HG03575 (cell line): ENCODE data around the gene DDTL.
A peak's percentile ranks its signal among the peaks of the same experiment; 100 is the strongest.
"Not testable (repeated sequence)": the region's sequence is repeated elsewhere in the genome, so short reads cannot be mapped to it uniquely, and the experiment has no call there.

Source experiments
- ATAC-seq: cut with Tn5 transposase; IDR thresholded peaks from one replicate; pipeline ENCODE4 v1.9.1; 2021; ENCODE audit not compliant: unreplicated experiment, insufficient number of reproducible peaks, low FRiP score; ENCODE audit errors: extremely low read depth

The DDTL gene

GRCh38 chr22:23966094-23966493 is 594 bp upstream of the DDTL start:
- not testable (repeated sequence) for ATAC-seq

DNA sequence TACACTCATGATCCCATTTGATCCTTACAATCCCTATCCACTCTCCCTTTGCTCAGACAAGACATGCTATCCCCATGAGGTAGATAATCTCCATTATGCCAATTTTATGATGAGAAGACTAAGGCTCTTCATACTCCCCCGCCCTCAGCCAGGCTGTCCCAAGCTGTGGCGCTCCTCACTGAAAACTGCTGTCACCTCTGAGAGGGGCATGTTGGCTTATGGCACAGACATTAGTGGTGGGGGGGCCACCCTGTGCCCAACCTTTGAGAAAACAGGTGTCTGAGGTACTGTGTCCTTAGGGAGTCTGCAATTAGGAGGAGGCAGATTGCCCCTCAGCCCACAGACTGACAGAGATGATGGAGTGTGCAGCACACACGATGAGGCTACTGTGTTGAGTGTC is 2.4 kb downstream of the DDTL start:
- ATAC-seq: no peak

DNA sequence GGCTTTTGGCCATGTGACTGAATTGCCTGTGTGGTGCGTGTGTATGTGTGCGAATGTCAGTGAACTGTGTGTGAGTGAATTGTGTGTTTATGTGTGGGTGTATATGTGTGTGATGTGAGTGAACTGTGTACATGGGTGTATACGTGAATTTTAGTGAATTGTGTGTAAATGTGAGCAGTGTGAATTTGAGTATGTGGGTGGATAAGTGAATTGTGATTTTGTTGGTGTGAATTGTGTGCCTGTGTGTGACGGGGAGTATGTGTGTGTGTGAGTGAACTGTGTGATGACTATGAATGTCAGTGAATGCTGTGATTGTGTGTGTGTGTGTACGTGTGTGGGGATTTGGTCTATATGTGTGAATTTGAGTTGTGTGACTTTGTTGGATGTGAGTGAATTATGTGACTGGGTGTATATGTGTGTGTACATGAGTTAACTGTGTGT is 3.5 kb downstream of the DDTL start:
- ATAC-seq: no peak

DNA sequence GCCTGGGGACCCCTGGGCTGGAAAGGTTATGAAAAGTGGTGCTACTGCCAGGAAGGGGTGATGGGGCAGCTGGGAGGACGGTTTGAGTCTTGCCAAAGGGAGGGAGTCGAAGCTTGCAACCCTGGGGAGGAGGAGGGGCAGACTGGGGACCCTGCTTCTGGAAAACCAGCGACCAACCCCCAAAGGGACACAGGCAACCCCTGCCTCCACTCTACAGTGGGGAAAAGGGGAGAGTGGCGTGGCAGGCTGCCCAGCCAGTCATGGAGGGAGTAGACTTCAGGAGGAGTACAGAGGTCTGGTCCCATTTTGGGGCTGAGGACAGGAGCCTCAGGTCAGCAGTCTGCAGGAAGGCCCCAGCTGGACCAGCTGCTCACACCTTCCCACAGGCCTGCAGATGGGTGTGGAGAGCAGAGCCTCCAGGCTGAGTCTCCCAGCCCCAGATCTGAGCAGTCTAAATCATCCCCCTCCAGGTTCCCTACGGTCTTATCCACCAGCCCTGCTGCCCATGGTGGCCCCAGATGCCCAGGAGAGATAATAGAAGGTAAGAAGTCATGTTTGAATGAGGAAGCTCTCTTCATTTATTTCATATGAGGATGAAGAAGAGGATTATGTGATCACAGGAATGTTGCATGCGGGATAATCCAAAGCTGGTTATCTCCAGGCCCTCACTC is 4.3 kb downstream of the DDTL start:
- ATAC-seq: no peak

DNA sequence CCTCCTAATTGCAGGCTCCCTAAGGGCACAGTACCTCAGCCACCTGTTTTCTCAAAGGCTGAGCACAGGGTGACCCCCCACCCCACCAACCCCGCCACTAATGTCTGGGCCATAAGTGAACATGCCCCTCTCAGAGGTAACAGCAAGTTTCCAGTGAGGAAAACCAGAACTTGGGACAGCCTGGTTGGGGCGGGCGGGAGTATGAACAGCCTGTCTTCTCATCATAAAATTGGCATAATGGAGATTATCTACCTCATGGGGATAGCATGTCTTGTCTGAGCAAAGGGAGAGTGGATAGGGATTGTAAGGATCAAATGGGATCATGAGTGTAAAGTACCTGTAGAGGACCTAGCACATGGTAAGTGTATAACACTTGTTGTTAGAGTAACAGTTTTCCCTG is 5.2 kb downstream of the DDTL start:
- ATAC-seq: not testable (repeated sequence)

DNA sequence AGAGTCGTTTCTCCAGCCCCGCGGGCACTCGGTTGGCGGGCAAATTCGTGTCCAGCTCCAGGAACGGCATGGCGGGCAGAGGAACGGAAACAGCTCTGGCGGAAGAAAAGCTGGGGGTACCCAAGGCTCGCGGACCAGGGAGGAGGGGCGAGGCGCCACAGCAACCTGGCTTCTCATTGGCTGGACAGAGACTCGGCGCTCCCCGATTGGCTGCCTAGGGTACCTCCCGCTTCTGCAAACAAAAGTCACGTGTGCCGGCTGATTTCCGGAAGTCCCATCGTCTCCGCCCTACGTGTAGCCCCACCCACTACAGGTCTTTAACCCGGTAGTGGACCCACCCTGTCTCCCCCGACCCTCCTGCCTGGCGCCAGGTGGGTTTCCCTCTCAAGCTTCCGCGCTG is 7.7 kb downstream of the DDTL start, which contains the start of gene DDT:
Gene DDT, minus strand, starts transcription at position 97 of the 400 bp plus-strand sequence. Its CDS starts 27 bp downstream, at position 70.
- ATAC-seq: peak; percentile 67

DNA sequence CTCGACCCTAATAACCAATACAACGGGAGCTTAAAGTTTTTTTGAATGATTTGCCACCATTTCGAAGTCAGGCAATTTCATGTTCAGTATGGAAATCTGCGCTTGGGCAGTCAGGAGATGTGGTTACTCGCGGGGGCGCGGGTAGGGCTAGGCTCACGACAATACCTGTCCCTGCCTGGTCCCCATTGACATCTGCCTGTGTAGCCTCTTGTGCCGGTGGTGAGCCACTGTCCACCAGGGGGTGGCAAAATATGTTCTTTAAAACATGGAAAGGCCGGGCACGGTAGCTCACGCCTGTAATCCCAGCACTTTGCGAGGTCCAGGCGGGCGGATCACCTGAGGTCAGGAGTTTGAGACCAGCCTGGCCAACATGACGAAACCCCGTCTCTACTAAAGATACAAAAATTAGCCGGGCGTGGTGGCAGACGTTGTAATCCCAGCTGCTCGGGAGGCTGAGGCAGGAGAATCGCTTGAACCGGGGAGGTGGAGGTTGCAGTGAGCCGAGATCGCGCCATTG is 8.2 kb downstream of the DDTL start:
- ATAC-seq: not testable (repeated sequence)

GRCh38 chr22:23977304-23977703 is 10.6 kb downstream of the DDTL start:
- ATAC-seq: not testable (repeated sequence)

DNA sequence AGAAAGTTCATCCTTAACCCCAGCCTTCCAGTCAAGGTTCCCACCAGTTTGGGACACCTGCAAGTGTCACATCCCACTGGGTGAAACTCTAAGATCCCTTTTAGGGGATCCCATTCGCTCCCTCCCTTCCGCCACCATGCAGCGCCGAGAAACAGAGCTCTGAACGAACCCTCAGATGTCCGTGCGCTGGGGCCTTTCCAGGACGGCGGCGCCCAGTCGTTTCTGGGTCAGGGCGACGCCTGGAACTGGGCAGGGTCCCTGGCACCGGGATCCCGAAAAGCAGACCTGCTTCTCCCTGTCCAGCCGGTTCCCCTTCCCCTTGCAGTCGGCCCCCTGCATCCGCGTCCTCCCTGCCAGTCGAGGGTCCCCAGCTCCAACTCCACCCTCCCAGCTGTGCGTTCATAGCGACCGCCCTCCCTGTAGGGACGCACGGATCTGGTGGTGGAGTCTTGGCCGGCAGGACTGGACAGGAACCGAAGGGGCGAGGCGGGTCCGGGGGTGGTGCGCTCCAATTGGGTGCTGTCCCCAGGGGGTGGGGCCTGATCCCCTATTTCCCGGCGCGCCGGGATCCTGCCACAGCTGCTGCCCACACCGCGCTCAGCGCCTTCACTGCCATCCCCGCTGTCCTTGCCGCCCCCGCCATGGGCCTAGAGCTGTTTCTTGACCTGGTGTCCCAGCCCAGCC is 13.0 kb downstream of the DDTL start, which contains the start of gene GSTT2:
Gene GSTT2, plus strand, starts transcription at position 578 of the 684 bp plus-strand sequence.
- not testable (repeated sequence) for ATAC-seq

DNA sequence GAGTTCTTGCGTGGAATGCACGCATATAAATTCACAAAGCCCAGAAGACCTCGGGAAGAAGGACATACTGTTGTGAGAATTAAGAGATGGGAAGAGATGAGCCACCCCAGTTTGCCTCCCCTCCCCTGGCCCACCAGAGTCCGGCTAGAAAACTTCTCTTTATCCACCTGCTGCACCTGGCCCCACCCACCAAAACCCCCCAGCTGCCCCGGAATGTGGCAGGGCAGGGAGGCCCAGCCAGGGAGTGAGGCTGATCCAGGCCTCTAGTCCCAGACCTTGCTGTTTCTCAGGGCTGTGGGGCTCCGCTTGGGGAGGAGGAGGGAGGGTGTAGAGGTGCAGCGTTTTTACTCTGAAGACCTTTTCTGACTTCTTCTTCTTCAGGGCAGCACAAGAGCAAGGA is 13.9 kb downstream of the DDTL start:
- ATAC-seq: not testable (repeated sequence)

- no peak for ATAC-seq
Measured at GRCh38 chr22:23984430-23984829, 17.7 kb downstream of the DDTL start.

GRCh38 chr22:23986089-23986488 is 19.4 kb downstream of the DDTL start:
- not testable (repeated sequence) for ATAC-seq

DNA sequence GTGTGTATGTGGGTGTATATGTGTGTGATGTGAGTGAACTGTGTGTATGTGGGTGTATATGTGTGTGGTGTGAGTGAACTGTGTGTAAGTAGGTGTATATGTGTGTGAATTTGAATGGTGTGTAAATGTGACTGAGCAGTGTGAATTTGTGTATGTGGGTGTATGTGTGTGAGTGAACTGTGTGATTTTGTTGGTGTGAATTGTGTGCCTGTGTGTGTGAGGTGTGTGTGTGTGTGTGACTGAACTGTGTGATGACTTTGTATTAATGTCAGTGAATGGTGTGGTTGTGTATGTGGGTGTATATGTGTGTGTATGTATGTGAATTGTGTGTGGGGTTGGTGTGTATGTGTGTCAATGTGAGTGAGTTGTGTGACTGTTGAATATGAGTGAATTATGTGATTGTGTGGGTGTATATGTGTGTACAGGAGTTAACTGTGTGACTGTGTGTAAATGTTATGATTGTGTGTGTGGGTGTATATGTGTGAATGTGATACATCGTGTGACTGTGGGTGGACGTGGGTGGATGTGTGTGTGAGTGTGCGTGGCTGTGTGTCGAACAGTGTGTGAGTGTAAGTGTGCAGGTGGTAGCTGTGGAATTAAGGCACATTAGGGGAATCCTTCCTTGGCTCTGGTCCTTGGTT is 20.0 kb downstream of the DDTL start:
- not testable (repeated sequence) for ATAC-seq

DNA sequence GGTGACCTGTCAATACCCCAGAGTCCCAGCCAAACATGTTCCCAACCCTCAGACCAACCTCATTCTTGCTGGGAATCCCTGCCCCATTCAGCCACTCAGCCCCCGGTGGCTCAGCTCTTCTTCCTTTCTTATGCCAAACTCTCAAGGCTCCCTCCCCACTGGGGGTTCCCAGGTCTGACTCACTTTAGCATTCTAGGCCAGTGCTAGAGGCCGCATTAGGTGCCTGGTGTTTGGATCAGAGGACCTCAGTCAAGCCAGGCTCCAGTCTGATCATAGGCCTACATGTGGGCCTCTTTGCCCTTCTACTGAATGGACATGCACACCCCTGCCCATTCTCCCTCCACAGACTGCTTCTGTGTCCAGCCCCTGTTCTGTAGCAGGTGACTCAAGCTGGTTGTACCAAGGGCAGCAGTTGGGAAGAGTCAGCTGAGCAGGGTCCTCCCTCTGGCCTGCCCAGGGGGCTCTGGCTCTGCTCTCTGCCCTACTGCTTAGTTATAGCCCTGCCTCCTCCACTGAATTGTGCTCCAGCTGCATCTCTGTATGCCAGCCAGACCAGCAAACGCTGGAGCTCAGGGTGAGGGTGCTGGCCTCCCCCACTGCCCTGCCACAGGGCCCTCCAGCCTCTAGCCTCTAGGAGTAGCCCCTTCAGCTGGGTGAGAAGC is 23.0 kb downstream of the DDTL start:
- ATAC-seq: not testable (repeated sequence)

DNA sequence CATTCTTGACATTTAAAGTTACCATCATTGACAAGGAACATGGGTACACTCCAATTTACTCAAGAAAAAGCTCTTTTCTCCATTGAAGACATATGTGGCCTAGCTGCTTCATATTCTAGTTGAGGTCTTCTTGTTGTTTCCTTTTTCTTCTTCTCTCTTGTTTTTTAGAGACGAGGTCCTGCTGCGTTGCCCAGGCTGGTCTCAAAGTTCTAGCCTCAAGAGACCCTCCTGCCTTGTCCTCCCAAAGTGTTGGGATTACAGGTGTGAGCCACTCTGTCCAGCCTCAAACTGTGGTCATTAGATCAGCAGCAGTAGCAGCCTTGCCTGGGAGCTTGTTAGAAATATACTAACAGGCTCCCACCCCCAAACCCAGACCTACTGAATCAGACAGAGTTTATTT is 26.4 kb downstream of the DDTL start:
- ATAC-seq: not testable (repeated sequence)

DNA sequence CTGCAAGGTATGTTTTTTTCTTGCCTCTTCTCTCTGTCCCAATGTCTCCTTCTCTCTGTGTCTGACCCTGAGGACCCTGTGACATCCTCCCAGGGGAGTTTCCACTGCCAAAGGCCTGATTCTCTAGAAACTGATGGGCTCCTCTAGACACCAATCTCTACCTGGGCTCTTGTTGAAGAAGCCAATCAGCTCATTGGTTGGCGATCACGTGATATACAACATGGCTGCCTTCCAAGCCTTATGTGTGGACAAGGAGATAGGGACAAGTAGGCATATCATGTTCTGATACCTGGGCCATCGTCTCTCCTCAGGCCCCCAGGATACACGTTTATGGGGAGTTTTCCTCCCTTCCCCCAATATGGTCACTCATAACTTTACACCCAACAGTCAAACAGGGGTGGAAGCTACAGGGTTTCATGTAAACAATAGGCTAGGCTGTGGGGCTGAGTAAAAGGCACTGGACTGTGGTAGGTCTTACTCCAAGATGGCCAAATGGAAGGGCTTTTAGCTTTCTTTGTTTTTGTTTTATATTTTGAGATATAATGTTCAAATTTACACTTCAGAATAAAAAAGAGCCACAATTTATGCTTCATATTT is 27.0 kb downstream of the DDTL start:
- not testable (repeated sequence) for ATAC-seq

DNA sequence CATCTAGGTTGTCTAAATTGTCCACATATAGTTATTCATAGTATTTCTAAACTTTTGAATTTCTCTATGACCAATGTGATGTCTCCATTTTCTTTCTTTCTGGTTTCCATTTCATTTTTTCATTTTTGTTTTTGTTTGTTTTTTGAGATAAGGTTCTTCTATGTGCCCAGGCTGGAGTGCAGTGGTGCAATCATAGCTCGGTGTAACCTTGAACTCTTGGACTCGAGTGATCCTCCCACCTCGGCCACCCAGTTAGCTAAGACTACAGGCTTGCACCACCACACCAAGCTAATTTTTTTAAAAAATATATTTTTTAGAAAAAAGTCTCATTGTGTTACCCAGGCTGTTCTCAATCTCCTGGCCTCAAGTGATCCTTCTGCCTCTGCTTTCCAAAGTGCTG is 30.4 kb downstream of the DDTL start:
- ATAC-seq: no peak

DNA sequence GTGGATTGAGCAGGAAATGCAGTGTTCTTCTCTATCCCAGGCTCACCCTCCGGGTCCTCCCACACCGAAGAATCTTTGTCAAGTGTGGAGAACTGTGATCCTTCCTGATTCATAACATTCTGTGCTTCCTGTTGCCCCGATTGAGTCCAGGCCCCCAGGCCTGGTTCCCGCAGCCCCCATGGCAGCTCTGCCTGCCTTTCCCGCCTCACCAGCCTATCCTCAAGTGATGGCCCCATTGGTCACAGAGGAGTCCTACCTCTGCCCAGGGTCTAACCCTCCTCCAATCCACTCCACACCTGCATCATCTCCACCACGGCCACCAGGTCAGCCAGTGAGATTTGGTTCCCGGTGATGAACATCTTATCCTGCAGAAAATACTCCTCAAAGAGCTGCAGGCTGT is 33.1 kb downstream of the DDTL start:
- ATAC-seq: not testable (repeated sequence)

GRCh38 chr22:24001314-24001713 is 34.6 kb downstream of the DDTL start:
- ATAC-seq: no peak
